GM23248 (cell line): ENCODE data around the gene DMWD. TPM values are rescaled to one million over a fixed set of nuclear protein-coding genes. Genes with fewer than 3 reads are reported as not detected.

Experiments used
- DNase-seq: peaks from one replicate; pipeline ENCODE4 v3.0.0-alpha.2; 2015
- H2AFZ ChIP-seq: fragments of 200-600 bp; sonication (generic); 2 replicates; pipeline ENCODE4 v1.6.1; 2016; ENCODE audit warnings: antibody characterized with exemption
- H3F3A ChIP-seq: fragments of 200-600 bp; sonication (generic); 2 replicates; pipeline ENCODE4 v1.6.1; 2016; ENCODE audit warnings: mild to moderate bottlenecking, antibody characterized with exemption, mixed run types; ENCODE audit not compliant: insufficient read depth
- H3K27ac ChIP-seq: fragments of 200-600 bp; sonication (generic); 2 replicates; pipeline ENCODE4 v1.5.1; 2016; ENCODE audit warnings: mild to moderate bottlenecking
- H3K27me3 ChIP-seq: fragments of 200-600 bp; sonication (generic); replicated peaks from 2 replicates; pipeline ENCODE4 v1.6.1; 2016; ENCODE audit warnings: mild to moderate bottlenecking; ENCODE audit not compliant: insufficient read depth
- H3K36me3 ChIP-seq: fragments of 200-600 bp; sonication (generic); 2 replicates; pipeline ENCODE4 v1.6.1; 2016; ENCODE audit warnings: low read depth, mild to moderate bottlenecking
- H3K4me1 ChIP-seq: fragments of 200-600 bp; sonication (generic); 2 replicates; pipeline ENCODE4 v1.6.1; 2016; ENCODE audit warnings: mild to moderate bottlenecking; ENCODE audit not compliant: insufficient read depth
- H3K4me2 ChIP-seq: fragments of 200-600 bp; sonication (generic); one replicate; pipeline ENCODE4 v1.6.1; 2016; ENCODE audit warnings: mild to moderate bottlenecking; ENCODE audit not compliant: unreplicated experiment
- H3K4me3 ChIP-seq: fragments of 200-600 bp; sonication (generic); 2 replicates; pipeline ENCODE4 v1.5.1; 2016; ENCODE audit warnings: mild to moderate bottlenecking
- H3K79me2 ChIP-seq: fragments of 200-600 bp; sonication (generic); 2 replicates; pipeline ENCODE4 v1.6.1; 2016; ENCODE audit warnings: mild to moderate bottlenecking; ENCODE audit not compliant: insufficient read depth
- H3K9ac ChIP-seq: fragments of 200-600 bp; sonication (generic); 2 replicates; pipeline ENCODE4 v1.6.1; 2016; ENCODE audit warnings: mild to moderate bottlenecking
- H3K9me2 ChIP-seq: fragments of 200-600 bp; sonication (generic); 2 replicates; pipeline ENCODE4 v1.6.1; 2016; ENCODE audit warnings: mixed run types, mild to moderate bottlenecking, moderate library complexity; ENCODE audit not compliant: insufficient read depth
- H3K9me3 ChIP-seq: fragments of 200-600 bp; sonication (generic); one replicate; pipeline ENCODE4 v1.6.1; 2017; ENCODE audit warnings: low read depth
- H4K20me1 ChIP-seq: fragments of 200-600 bp; sonication (generic); 2 replicates; pipeline ENCODE4 v1.6.0; 2016; ENCODE audit not compliant: insufficient read depth
- EZH2 ChIP-seq: fragments of 200-600 bp; sonication (generic); IDR thresholded peaks from 2 replicates; pipeline ENCODE4 v1.6.1; 2018; ENCODE audit warnings: antibody characterized with exemption, mild to moderate bottlenecking; ENCODE audit not compliant: insufficient read depth, poor library complexity, severe bottlenecking
- EZH2phosphoT487 ChIP-seq: fragments of 200-600 bp; sonication (generic); IDR thresholded peaks from 2 replicates; pipeline ENCODE4 v1.6.1; 2018; ENCODE audit warnings: antibody characterized with exemption, moderate library complexity, mild to moderate bottlenecking, low read depth; ENCODE audit not compliant: insufficient read depth
- WGBS, 2 experiments: methylation state at CpG; one replicate each; pipeline ENCODE4 v1.1.6; 2015 to 2017; ENCODE audit warnings: low lambda C conversion rate in 2 of 2, low coverage in 1 of 2; ENCODE audit errors: missing lambda C conversion rate in 2 of 2; 5-methylcytosine and 5-hydroxymethylcytosine counted together
- in situ Hi-C: fragments of 300-500 bp; cut with MboI; formaldehyde crosslinking; loops from 2 replicates; pipeline ENCODE4 v1.15.0; 2020
- polyA plus RNA-seq: library from polyadenylated mRNA; unstranded; fragments of >200 nt; fragmentation: Nextera tagmentation; extraction: Ambion mirVana; gene quantifications from 2 replicates; pipeline ENCODE4 v1.2.1, GENCODE V29; 2016
- total RNA-seq: library from RNA; depleted of rRNA; stranded (reverse); fragments of >200 nt; shearing (Covaris generic); gene quantifications from 2 replicates; pipeline ENCODE4 v1.2.3, GENCODE V29; 2014

DMWD gene
- total and polyA plus RNA-seq, 2 experiments from 2014 or later: 11.5 to 32.6 TPM

- no peak for DNase-seq
- Histone ChIP-seq H3K4me2 (no peak overlapping the region), H3K9me2 (no peaks in the 10 kb centered on the region), H3K79me2 (no peaks in the 10 kb centered on the region), H4K20me1 (no peaks in the 10 kb centered on the region), H2AFZ (no peak overlapping the region), H3K36me3 (peaks cover 3% of the 10 kb centered on the region; the same call in 1 of the 2 replicates), H3K4me3 (no peak overlapping the region), H3K9ac (no peak overlapping the region), H3K27ac (no peak overlapping the region), H3K4me1 (no peaks in the 10 kb centered on the region), H3K9me3 (no peaks in the 10 kb centered on the region), H3F3A (peaks cover 16% of the 10 kb centered on the region), H3K27me3 (no peaks in the 10 kb centered on the region)
- 82 to 84% methylated on average over 14 of the region's 14 CpGs for WGBS, 2 experiments
- in situ Hi-C loops: no loop called here
- TF ChIP-seq EZH2phosphoT487: no peak
Observed at GRCh38 chr19:45772130-45772840, 20.4 kb downstream of the DMWD start.

- WGBS, 2 experiments: 84 to 86% methylated on average over 32 to 44 of the region's 46 CpGs
- Histone ChIP-seq H4K20me1 (no peaks in the 10 kb centered on the region), H3K79me2 (peaks cover 2% of the 10 kb centered on the region; the same call in 1 of the 2 replicates), H3K36me3 (no peaks in the 10 kb centered on the region; the same call in 1 of the 2 replicates), H3K9me2 (no peaks in the 10 kb centered on the region), H3K4me2 (peak overlapping the region; percentile 10), H3F3A (peaks cover 16% of the 10 kb centered on the region), H3K27ac (peak overlapping the region; percentile 91), H3K4me3 (no peak overlapping the region), H3K9ac (0 out of 2 replicates have a peak overlapping the region, but pooled peaks have one; percentile 12), H2AFZ (no peak overlapping the region), H3K9me3 (no peaks in the 10 kb centered on the region), H3K27me3 (no peaks in the 10 kb centered on the region), H3K4me1 (peaks cover 3% of the 10 kb centered on the region; the same call in 1 of the 2 replicates)
- in situ Hi-C loops: no loop called here
- TF ChIP-seq EZH2phosphoT487 (no peak), EZH2 (no peak)
- DNase-seq: no peak
Observed at GRCh38 chr19:45771311-45771933, 21.2 kb downstream of the DMWD start.

- Histone ChIP-seq H3K4me1 (peaks cover 5% of the 10 kb centered on the region; the same call in 1 of the 2 replicates), H3K36me3 (no peaks in the 10 kb centered on the region), H3K79me2 (peaks cover 12% of the 10 kb centered on the region; the same call in 1 of the 2 replicates), H3K27ac (peak overlapping the region; percentile 91), H3K9ac (peak overlapping the region; percentile 84), H3K4me2 (peak overlapping the region; percentile 99), H3K27me3 (no peaks in the 10 kb centered on the region), H4K20me1 (no peaks in the 10 kb centered on the region), H3F3A (peaks cover 16% of the 10 kb centered on the region), H3K9me3 (no peaks in the 10 kb centered on the region), H3K9me2 (no peaks in the 10 kb centered on the region), H2AFZ (0 out of 2 replicates have a peak overlapping the region, but pooled peaks have one; percentile 26), H3K4me3 (peak overlapping the region; percentile 77)
- peak; percentile 98 for DNase-seq
- WGBS, 2 experiments: 4 to 5% methylated on average over 41 to 62 of the region's 79 CpGs
- TF ChIP-seq EZH2 (no peak), EZH2phosphoT487 (no peak)
- in situ Hi-C loops: no loop called here
Observed at GRCh38 chr19:45770192-45771101, 22.2 kb downstream of the DMWD start.

- Histone ChIP-seq H4K20me1 (no peaks in the 10 kb centered on the region), H3K27me3 (no peaks in the 10 kb centered on the region), H3K79me2 (peaks cover 18% of the 10 kb centered on the region; the same call in 1 of the 2 replicates), H3K36me3 (no peaks in the 10 kb centered on the region), H3K27ac (peak overlapping the region; percentile 91), H3K9ac (peak overlapping the region; percentile 84), H3K4me1 (peaks cover 5% of the 10 kb centered on the region; the same call in 1 of the 2 replicates), H3K9me3 (no peaks in the 10 kb centered on the region), H3K9me2 (no peaks in the 10 kb centered on the region), H2AFZ (0 out of 2 replicates have a peak overlapping the region, but pooled peaks have one; percentile 26), H3F3A (peaks cover 16% of the 10 kb centered on the region), H3K4me2 (peak overlapping the region; percentile 99), H3K4me3 (peak overlapping the region; percentile 77)
- peak; percentile 83 for DNase-seq
- in situ Hi-C loops: no loop called here
- WGBS, 2 experiments: 1% methylated on average over 27 to 28 of the region's 28 CpGs
- TF ChIP-seq EZH2 (no peak), EZH2phosphoT487 (no peak)
Observed at GRCh38 chr19:45769821-45770191, 22.8 kb downstream of the DMWD start.
